Neural cell (in vitro differentiated cells): ENCODE measurements around the gene PDF.

Experiments
- EP300 ChIP-seq: fragments of 450-650 bp; conservative IDR thresholded peaks from 2 replicates; pipeline ENCODE4 v1.6.1; 2014; ENCODE audit warnings: antibody characterized with exemption, mild to moderate bottlenecking, moderate library complexity; ENCODE audit not compliant: poor library complexity, severe bottlenecking
- EZH2 ChIP-seq: fragments of 200-600, 300-800 bp; shearing (Covaris generic), sonication (generic); IDR thresholded peaks from 2 replicates; pipeline ENCODE4 v1.6.1; 2014; ENCODE audit warnings: antibody characterized with exemption, low read length, borderline replicate concordance, mild to moderate bottlenecking; ENCODE audit not compliant: insufficient read depth, poor library complexity, severe bottlenecking
- MXI1 ChIP-seq: fragments of 450-650 bp; conservative IDR thresholded peaks from 2 replicates; pipeline ENCODE4 v1.6.1; 2014; ENCODE audit warnings: antibody characterized with exemption, mild to moderate bottlenecking; ENCODE audit not compliant: poor library complexity, severe bottlenecking
- POLR2AphosphoS5 ChIP-seq: IDR thresholded peaks from 2 replicates; pipeline ENCODE4 v1.6.1; 2012
- RAD21 ChIP-seq: fragments of 450-650 bp; conservative IDR thresholded peaks from 2 replicates; pipeline ENCODE4 v1.6.1; 2014; ENCODE audit warnings: antibody characterized with exemption, mild to moderate bottlenecking, moderate library complexity
- SMC3 ChIP-seq: fragments of 450-650 bp; conservative IDR thresholded peaks from 2 replicates; pipeline ENCODE4 v1.6.1; 2014; ENCODE audit warnings: antibody characterized with exemption, mild to moderate bottlenecking, moderate library complexity; ENCODE audit not compliant: poor library complexity
- TAF1 ChIP-seq: IDR thresholded peaks from 2 replicates; pipeline ENCODE4 v1.6.1; 2012; ENCODE audit warnings: low read depth
- TF ChIP-seq, protein P1 (sequence below): fragments of 450-650 bp; IDR thresholded peaks from 2 replicates; pipeline ENCODE4 v1.5.1; 2014; ENCODE audit warnings: antibody characterized with exemption, mild to moderate bottlenecking, moderate library complexity; ENCODE audit not compliant: poor library complexity, severe bottlenecking
- TF ChIP-seq, protein P2 (sequence below): IDR thresholded peaks from 2 replicates; pipeline ENCODE4 v1.6.1; 2012; ENCODE audit warnings: borderline replicate concordance

DNA sequence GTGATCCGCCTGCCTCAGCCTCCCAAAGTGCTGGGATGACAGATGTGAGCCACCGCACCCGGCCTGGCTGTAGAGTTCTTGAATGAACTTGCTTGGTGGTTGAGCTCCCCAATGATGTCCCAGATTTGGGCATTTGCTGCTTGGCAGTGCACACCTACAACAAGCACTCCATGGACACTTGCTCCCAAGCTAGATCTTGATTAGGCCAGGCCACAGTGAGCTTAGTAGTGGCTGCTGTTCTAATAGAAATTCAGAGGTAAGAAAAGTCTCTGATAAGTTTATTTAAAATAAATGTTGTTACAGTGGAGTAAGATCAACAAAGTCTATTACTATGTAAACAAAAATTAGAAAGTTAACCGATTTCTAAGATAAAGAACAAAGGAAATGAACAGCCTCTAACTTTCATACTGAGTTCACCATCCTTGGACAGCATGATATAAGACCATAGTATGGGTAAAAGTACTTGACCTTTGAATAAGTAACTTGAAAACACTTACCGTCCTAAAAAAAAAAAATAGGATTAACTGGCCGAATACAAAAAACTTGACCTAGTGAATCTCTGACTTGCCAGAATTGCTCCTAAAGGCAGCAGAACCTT is 20.2 kb upstream of the PDF start:
- no peak for TF ChIP-seq POLR2AphosphoS5
- TF ChIP-seq, protein P1, sequence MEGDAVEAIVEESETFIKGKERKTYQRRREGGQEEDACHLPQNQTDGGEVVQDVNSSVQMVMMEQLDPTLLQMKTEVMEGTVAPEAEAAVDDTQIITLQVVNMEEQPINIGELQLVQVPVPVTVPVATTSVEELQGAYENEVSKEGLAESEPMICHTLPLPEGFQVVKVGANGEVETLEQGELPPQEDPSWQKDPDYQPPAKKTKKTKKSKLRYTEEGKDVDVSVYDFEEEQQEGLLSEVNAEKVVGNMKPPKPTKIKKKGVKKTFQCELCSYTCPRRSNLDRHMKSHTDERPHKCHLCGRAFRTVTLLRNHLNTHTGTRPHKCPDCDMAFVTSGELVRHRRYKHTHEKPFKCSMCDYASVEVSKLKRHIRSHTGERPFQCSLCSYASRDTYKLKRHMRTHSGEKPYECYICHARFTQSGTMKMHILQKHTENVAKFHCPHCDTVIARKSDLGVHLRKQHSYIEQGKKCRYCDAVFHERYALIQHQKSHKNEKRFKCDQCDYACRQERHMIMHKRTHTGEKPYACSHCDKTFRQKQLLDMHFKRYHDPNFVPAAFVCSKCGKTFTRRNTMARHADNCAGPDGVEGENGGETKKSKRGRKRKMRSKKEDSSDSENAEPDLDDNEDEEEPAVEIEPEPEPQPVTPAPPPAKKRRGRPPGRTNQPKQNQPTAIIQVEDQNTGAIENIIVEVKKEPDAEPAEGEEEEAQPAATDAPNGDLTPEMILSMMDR = no peak
- TF ChIP-seq EZH2 = no peak
- TF ChIP-seq TAF1 = no peak
- TF ChIP-seq SMC3 = no peak
- TF ChIP-seq EP300 = no peak
- no peak for TF ChIP-seq RAD21
- TF ChIP-seq, protein P2, sequence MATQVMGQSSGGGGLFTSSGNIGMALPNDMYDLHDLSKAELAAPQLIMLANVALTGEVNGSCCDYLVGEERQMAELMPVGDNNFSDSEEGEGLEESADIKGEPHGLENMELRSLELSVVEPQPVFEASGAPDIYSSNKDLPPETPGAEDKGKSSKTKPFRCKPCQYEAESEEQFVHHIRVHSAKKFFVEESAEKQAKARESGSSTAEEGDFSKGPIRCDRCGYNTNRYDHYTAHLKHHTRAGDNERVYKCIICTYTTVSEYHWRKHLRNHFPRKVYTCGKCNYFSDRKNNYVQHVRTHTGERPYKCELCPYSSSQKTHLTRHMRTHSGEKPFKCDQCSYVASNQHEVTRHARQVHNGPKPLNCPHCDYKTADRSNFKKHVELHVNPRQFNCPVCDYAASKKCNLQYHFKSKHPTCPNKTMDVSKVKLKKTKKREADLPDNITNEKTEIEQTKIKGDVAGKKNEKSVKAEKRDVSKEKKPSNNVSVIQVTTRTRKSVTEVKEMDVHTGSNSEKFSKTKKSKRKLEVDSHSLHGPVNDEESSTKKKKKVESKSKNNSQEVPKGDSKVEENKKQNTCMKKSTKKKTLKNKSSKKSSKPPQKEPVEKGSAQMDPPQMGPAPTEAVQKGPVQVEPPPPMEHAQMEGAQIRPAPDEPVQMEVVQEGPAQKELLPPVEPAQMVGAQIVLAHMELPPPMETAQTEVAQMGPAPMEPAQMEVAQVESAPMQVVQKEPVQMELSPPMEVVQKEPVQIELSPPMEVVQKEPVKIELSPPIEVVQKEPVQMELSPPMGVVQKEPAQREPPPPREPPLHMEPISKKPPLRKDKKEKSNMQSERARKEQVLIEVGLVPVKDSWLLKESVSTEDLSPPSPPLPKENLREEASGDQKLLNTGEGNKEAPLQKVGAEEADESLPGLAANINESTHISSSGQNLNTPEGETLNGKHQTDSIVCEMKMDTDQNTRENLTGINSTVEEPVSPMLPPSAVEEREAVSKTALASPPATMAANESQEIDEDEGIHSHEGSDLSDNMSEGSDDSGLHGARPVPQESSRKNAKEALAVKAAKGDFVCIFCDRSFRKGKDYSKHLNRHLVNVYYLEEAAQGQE = no peak
- no peak for TF ChIP-seq MXI1
